DMS79 (cell line): ENCODE data around the gene NPR3.
"Not testable (repeated sequence)": the region's sequence is repeated elsewhere in the genome, so short reads cannot be mapped to it uniquely, and the experiment has no call there.

ENCODE experiments used
- DNase-seq: peaks from one replicate; lab custom pipeline; 2025; lab: John Stamatoyannopoulos, UW

NPR3 gene

GRCh38 chr5:32767948-32768467 is 56.9 kb downstream of the NPR3 start:
- no peak for DNase-seq

GRCh38 chr5:32769711-32770110 is 58.6 kb downstream of the NPR3 start:
- no peak for DNase-seq

- no peak for DNase-seq
Measured at GRCh38 chr5:32770444-32770843, 59.3 kb downstream of the NPR3 start.

GRCh38 chr5:32771037-32771436 is 59.9 kb downstream of the NPR3 start:
- no peak for DNase-seq

- no peak for DNase-seq
Measured at GRCh38 chr5:32773944-32774343, 62.8 kb downstream of the NPR3 start.

DNA sequence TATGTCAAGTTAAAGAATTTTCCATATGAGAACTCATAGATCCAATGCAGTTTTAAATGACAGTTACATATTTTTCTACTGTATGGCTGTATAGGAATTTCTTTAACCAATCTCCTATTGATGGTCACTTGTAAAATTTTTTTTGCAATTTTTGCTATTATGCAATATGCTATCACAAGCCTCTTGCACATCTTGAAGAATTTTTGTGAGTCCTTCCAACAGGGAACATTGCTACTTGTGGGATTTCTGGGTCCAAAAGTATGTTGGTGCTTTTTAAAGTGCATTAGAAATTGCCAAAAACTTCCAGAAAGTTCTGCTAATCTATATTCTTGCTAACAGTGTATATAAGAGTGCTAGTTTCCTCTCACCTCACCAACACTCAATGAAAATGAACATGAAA is 65.1 kb downstream of the NPR3 start:
- no peak for DNase-seq

DNA sequence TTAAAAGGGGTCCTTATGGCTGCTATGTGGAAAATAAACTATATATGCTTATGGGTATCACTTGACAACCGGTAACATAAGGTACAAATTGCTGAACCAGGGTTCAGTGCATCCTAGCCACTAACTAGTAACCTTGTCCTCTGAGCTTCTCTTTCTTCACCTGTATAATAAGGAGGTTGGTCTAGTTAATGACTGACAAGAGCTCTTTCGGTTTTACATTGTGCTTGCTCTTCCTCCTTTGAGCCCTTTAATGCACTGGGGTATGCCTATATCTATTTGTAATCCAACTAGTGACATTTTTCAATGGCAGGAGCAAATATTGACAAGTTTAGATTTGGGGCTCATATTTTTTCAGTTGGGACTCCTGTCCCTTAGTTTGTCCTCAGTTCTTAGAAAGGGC is 66.1 kb downstream of the NPR3 start:
- DNase-seq, result no peak

GRCh38 chr5:32777733-32778132 is 66.6 kb downstream of the NPR3 start:
- DNase-seq, result no peak

GRCh38 chr5:32778403-32778802 is 67.3 kb downstream of the NPR3 start:
- DNase-seq, result no peak

GRCh38 chr5:32779754-32780415 is 68.8 kb downstream of the NPR3 start:
- no peak for DNase-seq

GRCh38 chr5:32780508-32780919 is 69.4 kb downstream of the NPR3 start:
- no peak for DNase-seq

DNA sequence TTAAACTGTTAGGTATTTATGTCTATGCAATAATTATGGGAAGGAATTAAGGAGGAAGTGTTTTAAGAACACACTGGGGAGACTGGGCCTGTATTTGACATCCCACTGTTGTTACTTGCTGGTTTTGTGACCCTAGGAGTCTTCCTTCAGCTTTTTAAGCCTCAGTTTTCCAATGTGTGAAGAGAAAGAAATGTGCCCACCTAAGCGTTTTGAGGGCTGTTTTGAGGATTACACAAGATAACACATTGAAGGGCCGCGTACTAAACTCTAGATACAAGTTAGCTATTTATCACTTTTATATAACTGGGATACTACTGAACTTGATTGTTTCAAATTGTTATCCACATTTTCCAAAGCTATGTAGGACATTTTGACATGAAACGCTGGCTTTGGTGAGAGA is 72.5 kb downstream of the NPR3 start:
- no peak for DNase-seq

DNA sequence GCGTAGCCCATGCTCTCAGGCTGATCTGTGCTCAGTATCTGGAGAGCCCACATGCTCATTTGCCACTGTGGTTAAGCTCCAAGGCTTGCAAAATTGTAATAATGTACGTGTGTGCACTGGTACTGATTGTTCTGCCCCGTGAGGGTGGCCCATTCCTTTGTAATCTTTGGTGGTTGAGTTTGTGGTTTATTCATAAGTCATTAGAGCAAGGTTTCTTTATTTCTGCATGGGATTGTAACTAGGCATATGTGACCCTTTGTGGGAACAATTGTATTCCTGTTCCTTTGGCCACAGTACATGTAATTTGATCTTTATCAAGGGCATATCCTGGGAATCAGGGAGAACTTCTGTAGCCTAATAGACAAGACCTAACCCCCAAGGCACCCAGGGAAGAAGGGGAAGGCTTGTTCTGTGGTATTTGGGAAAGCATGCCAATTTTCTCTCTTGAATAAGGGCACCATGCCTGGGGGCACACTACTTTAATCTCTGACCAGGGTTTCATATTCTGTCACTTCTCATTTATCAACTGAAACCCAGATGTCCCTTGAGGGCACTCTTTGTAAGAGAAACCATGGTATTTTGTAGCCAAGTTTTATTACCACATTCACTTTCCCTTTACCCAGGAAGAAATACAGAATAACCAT is 74.6 kb downstream of the NPR3 start:
- no peak for DNase-seq

- DNase-seq, result no peak
Measured at GRCh38 chr5:32786311-32786710, 75.2 kb downstream of the NPR3 start.

- no peak for DNase-seq
Measured at GRCh38 chr5:32790411-32790951, 79.4 kb downstream of the NPR3 start.

DNA sequence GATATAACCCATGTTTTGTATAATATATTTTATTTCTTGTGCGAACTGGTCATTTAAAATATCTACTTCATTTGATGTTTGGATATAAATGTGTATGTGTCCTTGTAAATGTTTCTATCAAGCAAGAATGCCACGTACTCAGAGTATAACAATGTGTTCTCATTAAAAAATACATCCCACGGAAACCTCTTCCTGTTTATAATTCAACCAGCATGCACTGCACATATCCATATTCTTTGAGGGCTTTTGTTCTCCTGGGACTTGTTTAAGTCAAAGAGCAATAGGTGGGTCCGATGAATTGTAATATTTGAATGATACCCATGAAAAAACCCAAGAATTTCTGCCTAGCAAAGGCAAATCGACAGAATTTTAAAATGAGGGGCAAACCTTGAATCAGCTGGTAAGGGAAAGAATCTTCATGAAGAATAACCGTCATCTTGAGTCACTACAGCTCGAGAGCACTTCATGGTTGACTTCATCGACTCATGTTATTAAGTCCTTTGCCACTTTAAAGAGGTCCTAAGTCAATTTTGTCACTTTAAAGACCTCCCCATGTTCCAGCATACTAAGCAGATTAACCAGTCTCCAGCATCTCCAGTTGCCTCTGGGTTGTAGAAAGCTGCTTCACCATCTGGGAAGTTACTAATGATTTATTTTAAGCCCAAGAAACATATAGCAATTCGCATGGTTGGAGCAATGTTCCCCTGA is 80.6 kb downstream of the NPR3 start:
- DNase-seq, result no peak

DNA sequence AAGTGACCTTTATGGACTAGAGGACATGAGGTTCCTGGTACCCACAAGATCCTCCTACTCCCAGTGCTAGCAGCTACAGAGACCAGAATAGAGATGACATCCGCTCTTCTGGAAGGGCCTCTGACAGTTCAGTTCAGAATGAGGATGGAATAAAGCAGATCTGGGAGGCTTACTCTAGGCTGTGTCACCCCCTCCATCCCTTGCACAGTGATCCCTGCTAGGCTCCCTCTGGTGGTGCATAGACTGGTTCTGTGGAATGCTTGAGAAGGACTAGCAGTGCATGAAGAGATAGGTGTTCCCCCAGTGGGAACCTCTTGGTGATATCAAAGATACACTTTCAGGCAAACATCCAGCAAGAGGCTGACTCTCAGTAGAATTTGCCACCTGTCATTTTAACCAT is 83.0 kb downstream of the NPR3 start:
- no peak for DNase-seq

GRCh38 chr5:32802764-32803163 is 91.6 kb downstream of the NPR3 start:
- DNase-seq, result no peak

DNA sequence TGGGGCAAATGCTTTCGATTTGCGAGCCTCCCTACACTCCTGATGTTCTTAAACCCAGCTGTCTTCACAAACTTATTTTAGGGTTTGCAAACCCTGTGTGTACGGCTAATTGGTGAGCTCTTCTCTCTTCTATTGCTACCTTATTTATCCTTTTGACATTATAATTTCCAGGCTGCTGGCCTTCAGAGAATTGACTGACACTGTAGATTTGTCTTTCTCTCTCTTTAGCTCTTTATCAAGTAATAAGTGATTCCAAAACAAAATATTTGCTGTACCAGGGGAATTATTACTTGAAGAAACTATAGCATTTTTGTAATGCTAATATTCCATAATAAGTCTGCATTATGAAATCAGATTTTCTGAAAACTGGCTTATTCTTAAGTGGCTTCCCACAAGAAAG is 92.5 kb downstream of the NPR3 start:
- no peak for DNase-seq

- DNase-seq, result not testable (repeated sequence)
Measured at GRCh38 chr5:32805462-32805861, 94.3 kb downstream of the NPR3 start.

DNA sequence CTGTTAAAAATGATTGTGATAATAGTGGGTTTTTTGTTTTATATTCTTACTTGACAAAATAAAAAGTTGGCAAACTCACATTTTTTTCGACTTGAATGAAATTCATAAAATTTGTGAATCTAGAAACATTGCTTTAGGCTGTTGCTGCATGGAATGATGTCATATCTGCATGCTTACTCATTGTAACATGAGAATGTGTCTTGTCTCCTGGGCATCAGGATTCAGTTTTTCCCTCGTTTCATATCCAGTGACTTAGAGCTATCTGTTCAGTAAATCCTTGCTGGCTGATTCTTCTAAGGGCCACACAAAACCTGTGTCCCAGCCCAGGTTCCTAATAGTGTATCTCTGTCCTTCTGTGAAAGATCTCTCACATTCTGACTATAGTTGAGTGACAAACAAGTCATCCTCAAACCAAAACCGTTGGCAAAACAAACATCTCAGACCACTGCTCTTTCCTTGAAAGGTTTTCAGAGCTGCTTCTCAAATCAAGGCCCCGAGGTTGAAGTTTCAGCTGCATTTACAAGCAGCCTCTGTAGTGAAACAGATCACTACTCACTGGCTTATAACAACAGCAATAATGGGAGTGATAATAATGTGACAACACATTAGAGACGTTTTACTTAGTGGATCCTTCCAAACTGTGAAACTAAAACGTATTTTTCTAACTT is 95.0 kb downstream of the NPR3 start:
- DNase-seq, result no peak

DNA sequence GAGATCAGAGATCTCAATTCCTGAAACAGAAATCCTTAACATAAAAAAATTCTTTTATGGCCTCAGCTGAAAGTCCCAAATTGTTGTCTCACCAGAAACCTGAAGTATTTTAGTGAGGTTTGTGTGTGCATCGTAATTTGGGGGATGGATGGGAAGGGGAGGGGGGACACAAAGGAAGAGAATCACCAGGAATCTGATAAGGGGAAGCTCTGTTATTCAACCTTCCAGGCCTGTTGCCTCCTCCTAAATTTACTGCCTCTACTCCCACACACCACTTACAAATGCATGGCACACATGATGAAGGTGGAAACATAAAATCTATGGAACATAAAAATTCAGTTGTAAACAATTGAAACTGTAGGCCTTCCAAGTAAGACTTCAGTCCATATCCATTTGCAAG is 97.7 kb downstream of the NPR3 start:
- no peak for DNase-seq
